K562 (cell line): ENCODE measurements around the gene THOP1. TPM values are rescaled to one million over a fixed set of nuclear protein-coding genes. Genes with fewer than 3 reads are reported as not detected.
A peak's percentile ranks its signal among the peaks of the same experiment; 100 is the strongest.

Source experiments
- BACH1 ChIP-seq: fragments of 200-800 bp; sonication (Bioruptor generic); IDR thresholded peaks from 2 replicates; pipeline ENCODE4 v1.6.1; 2016; ENCODE audit warnings: missing genetic modification characterization, missing compliant biosample characterization
- EGR1 ChIP-seq: fragments of 450-650 bp; conservative IDR thresholded peaks from 2 replicates; pipeline ENCODE4 v1.6.1; 2017; ENCODE audit warnings: mild to moderate bottlenecking
- EZH2 ChIP-seq: IDR thresholded peaks from 2 replicates; pipeline ENCODE4 v1.6.1; 2012; ENCODE audit warnings: low read depth, mild to moderate bottlenecking, inconsistent platforms, low read length, borderline replicate concordance
- FOXA3 ChIP-seq, 2 experiments: fragments of 450-650 bp in 1 of 2; sonication (generic) in 1 of 2; formaldehyde crosslinking; IDR thresholded peaks in 1 of 2; conservative IDR thresholded peaks in 1 of 2; 2 replicates each; pipeline versions ENCODE4 v1.4.0 to v1.8.0; 2020 to 2022; ENCODE audit warnings: mild to moderate bottlenecking in 2 of 2, missing genetic modification reagents in 1 of 2
- FOXJ2 ChIP-seq: fragments of 200-800 bp; sonication (Bioruptor generic); IDR thresholded peaks from 2 replicates; pipeline ENCODE4 v1.6.1; 2016; ENCODE audit warnings: missing genetic modification characterization, missing compliant biosample characterization
- JUN ChIP-seq, 2 experiments: sonication (generic) in 1 of 2; formaldehyde crosslinking in 1 of 2; IDR thresholded peaks; 2 replicates each; pipeline versions ENCODE4 v1.6.1 to v1.8.0; 2012 to 2022; ENCODE audit warnings: borderline replicate concordance in 2 of 2, mild to moderate bottlenecking in 2 of 2, improper control_type of control experiment in 1 of 2, low read depth in 1 of 2, low read length in 1 of 2, missing genetic modification reagents in 1 of 2
- KLF1 ChIP-seq: fragments of 450-650 bp; IDR thresholded peaks from 2 replicates; pipeline ENCODE4 v1.6.1; 2016; ENCODE audit warnings: missing genetic modification characterization, missing compliant biosample characterization
- MXI1 ChIP-seq: IDR thresholded peaks from 2 replicates; pipeline ENCODE4 v1.6.1; 2011; ENCODE audit warnings: low read depth, mild to moderate bottlenecking, improper control_type of control experiment, low read length
- MYNN ChIP-seq, 2 experiments: sonication (generic); formaldehyde crosslinking in 1 of 2; IDR thresholded peaks; 2 replicates each; pipeline versions ENCODE4 v1.5.0 to v1.6.1; 2016 to 2020; ENCODE audit warnings: antibody characterized with exemption in 1 of 2, missing genetic modification reagents in 1 of 2
- NCOA6 ChIP-seq: fragments of 450-650 bp; IDR thresholded peaks from 2 replicates; pipeline ENCODE4 v1.6.1; 2017; ENCODE audit warnings: mild to moderate bottlenecking
- NR3C1 ChIP-seq: sonication (generic); formaldehyde crosslinking; IDR thresholded peaks from 2 replicates; pipeline ENCODE4 v1.8.1; 2022; ENCODE audit warnings: missing genetic modification reagents
- POU5F1 ChIP-seq: fragments of 150-350 bp; IDR thresholded peaks from 2 replicates; pipeline ENCODE4 v1.6.1; 2014; ENCODE audit warnings: borderline replicate concordance, low read length, low read depth, mild to moderate bottlenecking; ENCODE audit not compliant: partially characterized antibody
- TAF15 ChIP-seq: fragments of 200-400 bp; formaldehyde crosslinking; IDR thresholded peaks from 2 replicates; pipeline ENCODE4 v1.6.1; 2017; ENCODE audit warnings: mild to moderate bottlenecking, low read depth, low read length, moderate library complexity
- TBL1XR1 ChIP-seq, 2 experiments: IDR thresholded peaks; 2 replicates each; pipeline ENCODE4 v1.6.1; 2012; ENCODE audit warnings: improper control_type of control experiment in 2 of 2, low read length in 2 of 2, mild to moderate bottlenecking in 1 of 2
- TCF7 ChIP-seq: sonication (generic); IDR thresholded peaks from 2 replicates; pipeline ENCODE4 v1.6.1; 2016; ENCODE audit warnings: antibody characterized with exemption, borderline replicate concordance
- XRCC5 ChIP-seq: fragments of 200-400 bp; formaldehyde crosslinking; IDR thresholded peaks from 2 replicates; pipeline ENCODE4 v1.6.1; 2017; ENCODE audit warnings: low read depth, mild to moderate bottlenecking, low read length
- ZNF384 ChIP-seq: IDR thresholded peaks from 2 replicates; pipeline ENCODE4 v1.6.1; 2012; ENCODE audit warnings: low read depth, low read length, improper control_type of control experiment
- polyA plus RNA-seq, 8 experiments: library from polyadenylated mRNA; depleted of rRNA in 4 of 8; stranded (reverse) in 5 of 8; unstranded in 3 of 8; fragments of >200 nt; fragmentation: Nextera tagmentation in 2 of 8; fragmentation: Illumina TruSeq in 1 of 8; extraction: Ambion mirVana in 2 of 8; extraction: Trizol in 1 of 8; gene quantifications; 2 replicates each; pipeline versions ENCODE4 v1.2.1 to v1.2.3, GENCODE V29; 2011 to 2014; ENCODE audit warnings: inconsistent platforms in 1 of 8, missing spikeins in 1 of 8
- total RNA-seq, 7 experiments: library from RNA; depleted of rRNA in 6 of 7; stranded (reverse); fragments of >200 nt in 6 of 7; fragmentation: Illumina TruSeq in 2 of 7; extraction: Trizol in 2 of 7; gene quantifications; 2 replicates each; pipeline versions ENCODE4 v1.2.1 to v1.2.3, GENCODE V29; 2011 to 2021; ENCODE audit warnings: low replicate concordance in 1 of 7
- TF ChIP-seq, protein P1 (sequence below): fragments of 250-450 bp; sonication (Bioruptor Pico); IDR thresholded peaks from 2 replicates; pipeline ENCODE4 v1.8.0; 2021; ENCODE audit warnings: moderate library complexity, mild to moderate bottlenecking, inconsistent platforms
- TF ChIP-seq, protein P2 (sequence below): sonication (generic); formaldehyde crosslinking; IDR thresholded peaks from 2 replicates; pipeline ENCODE4 v1.8.0; 2022; ENCODE audit warnings: mild to moderate bottlenecking, missing genetic modification reagents
- TF ChIP-seq, protein P3 (sequence below): fragments of 250-450 bp; sonication (Bioruptor Pico); IDR thresholded peaks from 2 replicates; pipeline ENCODE4 v1.4.0; 2020; ENCODE audit warnings: borderline replicate concordance
- TF ChIP-seq, protein P4 (sequence below): sonication (generic); formaldehyde crosslinking; IDR thresholded peaks from 2 replicates; pipeline ENCODE4 v1.9.0; 2022; ENCODE audit warnings: mild to moderate bottlenecking, missing genetic modification reagents
- TF ChIP-seq, protein P5 (sequence below): fragments of 250-450 bp; sonication (Bioruptor Pico); IDR thresholded peaks from 2 replicates; pipeline ENCODE4 v1.9.0; 2021; ENCODE audit warnings: mild to moderate bottlenecking
- TF ChIP-seq, protein P6 (sequence below): sonication (generic); formaldehyde crosslinking; IDR thresholded peaks from 2 replicates; pipeline ENCODE4 v1.8.0; 2022; ENCODE audit warnings: missing genetic modification reagents, mild to moderate bottlenecking, borderline replicate concordance

THOP1 gene
- total and polyA plus RNA-seq, 9 of the 15 experiments (the other 6 are each of a cell fraction or from before 2014, with no cell fraction given) = 1.3 to 255 (median 96.1) TPM

DNA sequence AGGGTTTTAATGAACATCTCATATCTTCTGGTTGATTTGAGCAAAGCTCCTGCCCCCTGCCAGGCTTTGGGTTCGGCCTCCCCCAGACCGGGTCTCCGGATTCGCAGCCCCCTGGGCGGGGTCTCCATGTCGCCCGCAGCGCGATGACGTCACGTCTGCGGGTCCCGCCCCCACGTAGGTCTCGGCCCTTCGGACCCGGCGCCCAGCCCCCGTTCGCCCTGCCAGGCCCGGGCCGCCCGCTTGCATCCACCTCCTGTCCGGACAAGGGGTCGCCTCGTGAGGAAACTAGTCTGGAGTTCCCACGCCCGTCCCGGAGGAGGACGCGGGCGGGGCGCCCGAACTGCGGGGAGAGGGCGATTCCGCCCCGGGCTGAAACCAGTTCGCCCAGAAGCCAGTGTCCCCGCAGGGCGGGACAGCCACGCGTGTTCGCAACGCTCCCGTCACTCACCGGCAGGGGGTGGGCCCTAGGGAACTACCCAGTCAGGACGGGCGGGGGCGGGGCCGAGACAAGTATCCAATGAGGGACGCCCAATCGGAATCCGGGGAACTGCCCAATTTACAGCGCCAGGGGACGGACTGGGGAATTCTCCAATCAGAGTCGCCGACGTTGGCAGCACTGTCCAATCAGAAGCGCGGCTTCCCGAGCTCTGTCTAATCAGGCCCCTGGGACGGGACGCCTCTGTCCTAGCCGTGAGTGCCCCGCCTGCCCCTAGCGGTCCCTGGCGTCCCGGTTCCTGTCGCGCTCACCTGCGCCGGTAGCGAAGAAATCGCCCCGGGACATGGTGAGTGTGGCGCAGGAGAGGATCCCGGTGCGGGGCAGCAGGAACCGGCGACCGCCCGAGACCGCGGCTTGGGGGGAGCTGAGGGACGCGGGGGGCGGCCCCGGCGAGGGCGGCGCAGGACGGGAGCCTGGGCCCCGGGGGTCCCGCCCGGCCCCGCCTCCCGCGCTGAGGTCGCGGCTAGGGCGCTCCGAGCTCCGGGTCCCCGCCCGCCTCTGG is 55.8 kb downstream of the THOP1 start, which contains the start of gene ZNF555 (continued):
- no peak for TF ChIP-seq JUN (IDR thresholded peaks at IDR 0.05; ENCODE audit: borderline replicate concordance, low read depth, low read length)
- TF ChIP-seq JUN (CRISPR knock-in tag; IDR thresholded peaks at IDR 0.05; ENCODE audit: borderline replicate concordance) = 0 out of 2 replicates have a peak, but pooled peaks have one; percentile 68
- no peak for TF ChIP-seq EZH2
- TF ChIP-seq TBL1XR1 (IDR thresholded peaks at IDR 0.05; ENCODE audit: low read length in 2 of 2) = peak in 1 of 2 experiments; percentile 70; a peak in 2 of 4 replicates
- no peak; the same call in 1 of the 2 replicates for TF ChIP-seq XRCC5
- TF ChIP-seq ZNF384 = no peak
- TF ChIP-seq TAF15 = no peak
- TF ChIP-seq POU5F1 = no peak
- no peak for TF ChIP-seq TCF7
- TF ChIP-seq, protein P1, sequence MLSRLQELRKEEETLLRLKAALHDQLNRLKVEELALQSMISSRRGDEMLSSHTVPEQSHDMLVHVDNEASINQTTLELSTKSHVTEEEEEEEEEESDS (CRISPR knock-in tag) = no peak
- no peak for TF ChIP-seq MYNN (IDR thresholded peaks at IDR 0.05)
- no peak for TF ChIP-seq MYNN (CRISPR knock-in tag; IDR thresholded peaks at IDR 0.05)
- TF ChIP-seq, protein P2, sequence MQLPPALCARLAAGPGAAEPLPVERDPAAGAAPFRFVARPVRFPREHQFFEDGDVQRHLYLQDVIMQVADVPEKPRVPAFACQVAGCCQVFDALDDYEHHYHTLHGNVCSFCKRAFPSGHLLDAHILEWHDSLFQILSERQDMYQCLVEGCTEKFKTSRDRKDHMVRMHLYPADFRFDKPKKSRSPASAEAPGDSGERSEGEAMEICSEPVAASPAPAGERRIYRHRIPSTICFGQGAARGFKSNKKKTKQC = peak; percentile 92
- TF ChIP-seq, protein P3, sequence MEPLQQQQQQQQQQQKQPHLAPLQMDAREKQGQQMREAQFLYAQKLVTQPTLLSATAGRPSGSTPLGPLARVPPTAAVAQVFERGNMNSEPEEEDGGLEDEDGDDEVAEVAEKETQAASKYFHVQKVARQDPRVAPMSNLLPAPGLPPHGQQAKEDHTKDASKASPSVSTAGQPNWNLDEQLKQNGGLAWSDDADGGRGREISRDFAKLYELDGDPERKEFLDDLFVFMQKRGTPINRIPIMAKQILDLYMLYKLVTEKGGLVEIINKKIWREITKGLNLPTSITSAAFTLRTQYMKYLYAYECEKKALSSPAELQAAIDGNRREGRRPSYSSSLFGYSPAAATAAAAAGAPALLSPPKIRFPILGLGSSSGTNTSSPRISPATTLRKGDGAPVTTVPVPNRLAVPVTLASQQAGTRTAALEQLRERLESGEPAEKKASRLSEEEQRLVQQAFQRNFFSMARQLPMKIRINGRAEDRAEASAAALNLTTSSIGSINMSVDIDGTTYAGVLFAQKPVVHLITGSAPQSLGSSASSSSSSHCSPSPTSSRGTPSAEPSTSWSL (CRISPR knock-in tag) = no peak
- TF ChIP-seq BACH1 = no peak
- TF ChIP-seq EGR1 = peak; percentile 53
- TF ChIP-seq, protein P4, sequence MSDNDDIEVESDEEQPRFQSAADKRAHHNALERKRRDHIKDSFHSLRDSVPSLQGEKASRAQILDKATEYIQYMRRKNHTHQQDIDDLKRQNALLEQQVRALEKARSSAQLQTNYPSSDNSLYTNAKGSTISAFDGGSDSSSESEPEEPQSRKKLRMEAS (CRISPR knock-in tag) = peak; percentile 78
- TF ChIP-seq NR3C1 = 0 out of 2 replicates have a peak, but pooled peaks have one; percentile 30
- TF ChIP-seq NCOA6 = no peak
- TF ChIP-seq, protein P5, sequence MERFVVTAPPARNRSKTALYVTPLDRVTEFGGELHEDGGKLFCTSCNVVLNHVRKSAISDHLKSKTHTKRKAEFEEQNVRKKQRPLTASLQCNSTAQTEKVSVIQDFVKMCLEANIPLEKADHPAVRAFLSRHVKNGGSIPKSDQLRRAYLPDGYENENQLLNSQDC (CRISPR knock-in tag) = no peak
- TF ChIP-seq, protein P6, sequence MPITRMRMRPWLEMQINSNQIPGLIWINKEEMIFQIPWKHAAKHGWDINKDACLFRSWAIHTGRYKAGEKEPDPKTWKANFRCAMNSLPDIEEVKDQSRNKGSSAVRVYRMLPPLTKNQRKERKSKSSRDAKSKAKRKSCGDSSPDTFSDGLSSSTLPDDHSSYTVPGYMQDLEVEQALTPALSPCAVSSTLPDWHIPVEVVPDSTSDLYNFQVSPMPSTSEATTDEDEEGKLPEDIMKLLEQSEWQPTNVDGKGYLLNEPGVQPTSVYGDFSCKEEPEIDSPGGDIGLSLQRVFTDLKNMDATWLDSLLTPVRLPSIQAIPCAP (CRISPR knock-in tag) = no peak
- no peak for TF ChIP-seq MXI1
- no peak for TF ChIP-seq FOXJ2
- peak in 1 of 2 experiments; percentile 49; a peak in 1 of 4 replicates for TF ChIP-seq FOXA3 (CRISPR knock-in tag; conservative IDR thresholded peaks at IDR 0.05 in 1 of 2, IDR thresholded peaks at IDR 0.05 in 1 of 2)
- TF ChIP-seq KLF1 (tag) = no peak
